Activated CD8-positive, alpha-beta T cell treated with anti-CD3 and anti-CD28 coated beads, Interleukin-2, amount 10 ng/mL, durations not matched to agents 7 days and 5 days (primary cell): Measurements from ENCODE around the gene LRG1. TPM values are rescaled to one million over a fixed set of nuclear protein-coding genes. Genes with fewer than 3 reads are reported as not detected.

Experiments
- ATAC-seq: fragments of 150-1000 bp; cut with Tn5 transposase; one replicate; pipeline ENCODE4 v1.10.0; 2021; ENCODE audit warnings: moderate library complexity
- CTCF ChIA-PET: fragments of 350-600 bp; sonication (Branson Sonifier 250); formaldehyde crosslinking; loops from one replicate; lab custom pipeline; 2021; ENCODE audit warnings: antibody characterized with exemption; lab: Charles Lee
- POLR2A ChIA-PET: fragments of 350-600 bp; sonication (Branson Sonifier 250); formaldehyde crosslinking; loops from one replicate; lab custom pipeline; 2021; ENCODE audit warnings: antibody characterized with exemption; lab: Charles Lee
- DNase-seq: peaks from one replicate; pipeline ENCODE4 v3.0.0-alpha.2; 2020
- H3K27ac Mint-ChIP-seq: one replicate; pipeline ENCODE4 v1.8.0; 2021; ENCODE audit warnings: mild to moderate bottlenecking, mixed read lengths
- H3K27me3 Mint-ChIP-seq: one replicate; pipeline ENCODE4 v1.8.0; 2021; ENCODE audit warnings: low read depth, mixed read lengths
- H3K36me3 Mint-ChIP-seq: one replicate; pipeline ENCODE4 v1.8.0; 2021; ENCODE audit warnings: low read depth, mixed read lengths
- H3K4me1 Mint-ChIP-seq: one replicate; pipeline ENCODE4 v1.8.0; 2021; ENCODE audit warnings: low read depth, mixed read lengths
- H3K4me3 Mint-ChIP-seq: one replicate; pipeline ENCODE4 v1.8.0; 2021; ENCODE audit warnings: mild to moderate bottlenecking, mixed read lengths
- H3K9me3 Mint-ChIP-seq: one replicate; pipeline ENCODE4 v1.8.0; 2022; ENCODE audit warnings: mixed read lengths; ENCODE audit not compliant: insufficient read depth
- total RNA-seq, 2 experiments: library from RNA; stranded (reverse); gene quantifications; one replicate each; pipeline ENCODE4 v1.2.3, GENCODE V29; 2021

Gene LRG1
- total RNA-seq, 2 experiments from 2014 or later: not detected

- Mint-ChIP-seq H3K4me3 (no peak overlapping the region), H3K36me3 (no peaks in the 10 kb centered on the region), H3K27ac (no peak overlapping the region), H3K9me3 (no peaks in the 10 kb centered on the region), H3K4me1 (peaks cover 4% of the 10 kb centered on the region), H3K27me3 (no peaks in the 10 kb centered on the region)
- no peak for ATAC-seq
- no peak for DNase-seq
- ChIA-PET POLR2A (no interaction called here), CTCF (no interaction called here)
Measured at GRCh38 chr19:4511300-4512054, 28.4 kb downstream of the LRG1 start.

- CTCF ChIA-PET: no interaction called here
- no peak for ATAC-seq
Measured at GRCh38 chr19:4510435-4511255, 29.2 kb downstream of the LRG1 start.

GRCh38 chr19:4508698-4509097 is 31.1 kb downstream of the LRG1 start:
- Mint-ChIP-seq H3K27me3 (no peaks in the 10 kb centered on the region), H3K4me1 (peaks cover 9% of the 10 kb centered on the region), H3K27ac (no peak overlapping the region), H3K4me3 (no peak overlapping the region), H3K36me3 (no peaks in the 10 kb centered on the region), H3K9me3 (no peaks in the 10 kb centered on the region)
- CTCF ChIA-PET: interaction anchor here (1.0 to 1.6 kb wide), 2 partner anchors 14 to 17 kb away, joined by 3 to 6 read pairs; no protein-coding TSS in a partner anchor
- DNase-seq (no peak), ATAC-seq (no peak)
- POLR2A ChIA-PET: no interaction called here

More at GRCh38 chr19:4510435-4511255, 29.2 kb downstream of the LRG1 start:
- Mint-ChIP-seq H3K4me1 (peaks cover 9% of the 10 kb centered on the region), H3K4me3 (no peak overlapping the region), H3K27ac (no peak overlapping the region), H3K27me3 (no peaks in the 10 kb centered on the region), H3K36me3 (no peaks in the 10 kb centered on the region), H3K9me3 (no peaks in the 10 kb centered on the region)
- POLR2A ChIA-PET: no interaction called here
- no peak for DNase-seq

- Mint-ChIP-seq H3K9me3 (no peaks in the 10 kb centered on the region), H3K4me3 (no peak overlapping the region), H3K36me3 (no peaks in the 10 kb centered on the region), H3K27me3 (no peaks in the 10 kb centered on the region), H3K27ac (no peak overlapping the region), H3K4me1 (peaks cover 9% of the 10 kb centered on the region)
- ATAC-seq (no peak), DNase-seq (no peak)
- ChIA-PET POLR2A (no interaction called here), CTCF (interaction anchor here (0.6 to 1.0 kb wide), 2 partner anchors 17 to 86 kb away, joined by 3 read pairs; no protein-coding TSS in a partner anchor)
Measured at GRCh38 chr19:4507804-4508203, 32.0 kb downstream of the LRG1 start.

GRCh38 chr19:4507150-4507452 is 32.7 kb downstream of the LRG1 start:
- no peaks in the 10 kb centered on the region for H3K27me3 Mint-ChIP-seq
- no peaks in the 10 kb centered on the region for H3K36me3 Mint-ChIP-seq
- no peak overlapping the region for H3K4me3 Mint-ChIP-seq
- no peaks in the 10 kb centered on the region for H3K9me3 Mint-ChIP-seq
- no peak for DNase-seq
- H3K4me1 Mint-ChIP-seq: peaks cover 9% of the 10 kb centered on the region
- ATAC-seq: no peak
- POLR2A ChIA-PET: no interaction called here
- H3K27ac Mint-ChIP-seq: no peak overlapping the region
- CTCF ChIA-PET: no interaction called here

GRCh38 chr19:4506449-4507149 is 33.2 kb downstream of the LRG1 start:
- no peak overlapping the region for H3K4me3 Mint-ChIP-seq
- DNase-seq (peak; percentile 39), ATAC-seq (peak; percentile 18)
- H3K27me3 Mint-ChIP-seq: no peaks in the 10 kb centered on the region
- CTCF ChIA-PET: no interaction called here
- no peaks in the 10 kb centered on the region for H3K9me3 Mint-ChIP-seq
- H3K27ac Mint-ChIP-seq: peak overlapping the region; percentile 18
- H3K4me1 Mint-ChIP-seq: peaks cover 9% of the 10 kb centered on the region
- POLR2A ChIA-PET: no interaction called here
- H3K36me3 Mint-ChIP-seq: no peaks in the 10 kb centered on the region

GRCh38 chr19:4505570-4506448 is 34.0 kb downstream of the LRG1 start:
- Mint-ChIP-seq H3K36me3 (peaks cover 2% of the 10 kb centered on the region), H3K4me1 (peaks cover 9% of the 10 kb centered on the region), H3K27me3 (no peaks in the 10 kb centered on the region), H3K4me3 (no peak overlapping the region), H3K9me3 (no peaks in the 10 kb centered on the region), H3K27ac (peak overlapping the region; percentile 18)
- ChIA-PET POLR2A (no interaction called here), CTCF (interaction anchor here (0.6 kb wide), 1 partner anchor 84 kb away, joined by 4 read pairs; no protein-coding TSS in a partner anchor)
- ATAC-seq (no peak), DNase-seq (no peak)

- ATAC-seq (no peak), DNase-seq (no peak)
- no peak overlapping the region for H3K27ac Mint-ChIP-seq
- H3K27me3 Mint-ChIP-seq: no peaks in the 10 kb centered on the region
- no peaks in the 10 kb centered on the region for H3K9me3 Mint-ChIP-seq
- H3K36me3 Mint-ChIP-seq: peaks cover 3% of the 10 kb centered on the region
- CTCF ChIA-PET: no interaction called here
- no peak overlapping the region for H3K4me3 Mint-ChIP-seq
- peaks cover 9% of the 10 kb centered on the region for H3K4me1 Mint-ChIP-seq
- POLR2A ChIA-PET: no interaction called here
Measured at GRCh38 chr19:4504891-4505569, 34.8 kb downstream of the LRG1 start.

- no peaks in the 10 kb centered on the region for H3K9me3 Mint-ChIP-seq
- CTCF ChIA-PET: no interaction called here
- no peak for DNase-seq
- POLR2A ChIA-PET: no interaction called here
- ATAC-seq: no peak
- H3K4me1 Mint-ChIP-seq: peaks cover 9% of the 10 kb centered on the region
- no peak overlapping the region for H3K27ac Mint-ChIP-seq
- H3K27me3 Mint-ChIP-seq: no peaks in the 10 kb centered on the region
- H3K4me3 Mint-ChIP-seq: no peak overlapping the region
- peaks cover 3% of the 10 kb centered on the region for H3K36me3 Mint-ChIP-seq
Measured at GRCh38 chr19:4504297-4504701, 35.5 kb downstream of the LRG1 start.

GRCh38 chr19:4503825-4504170 is 36.0 kb downstream of the LRG1 start:
- Mint-ChIP-seq H3K36me3 (peaks cover 3% of the 10 kb centered on the region), H3K4me3 (no peak overlapping the region), H3K9me3 (no peaks in the 10 kb centered on the region), H3K27me3 (no peaks in the 10 kb centered on the region), H3K27ac (no peak overlapping the region), H3K4me1 (peaks cover 9% of the 10 kb centered on the region)
- ChIA-PET POLR2A (no interaction called here), CTCF (no interaction called here)
- no peak for ATAC-seq
- DNase-seq: no peak
